ENCODE results near the gene IRF4. TPM values are rescaled to one million over a fixed set of nuclear protein-coding genes. Genes with fewer than 3 reads are reported as not detected.

The IRF4 gene
- total and polyA plus RNA-seq, 4 donors = 0.85 to 5.0 (median 2.9) TPM

DNA sequence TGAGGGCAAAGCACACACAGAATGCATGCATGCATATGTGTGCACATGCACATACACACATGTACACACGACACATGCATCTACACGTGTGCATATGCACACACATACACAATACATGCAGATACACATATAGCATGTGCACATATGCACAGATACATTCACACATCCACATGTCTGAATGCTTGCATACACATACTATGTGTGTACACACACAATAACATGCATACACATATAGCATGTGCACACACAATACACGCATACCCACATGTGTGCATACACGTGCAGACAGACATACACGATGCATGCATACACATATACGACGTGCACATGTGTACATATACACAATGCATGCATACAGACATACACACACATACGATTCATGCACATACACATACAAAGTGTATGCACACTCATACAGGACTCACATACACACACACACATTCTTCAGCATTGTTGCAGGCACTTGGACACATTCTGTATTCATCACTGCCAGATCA, 24.2 kb upstream of the IRF4 start:
- no peaks in the 10 kb centered on the region for H3K36me3 ChIP-seq (ENCODE audit: control insufficient read depth in 4 of 4, insufficient read depth in 4 of 4, low read length in 4 of 4)
- ATAC-seq (ENCODE audit: insufficient read depth, low FRiP score) (peak; percentile 13), DNase-seq (no peak)
- H3K9me3 ChIP-seq (ENCODE audit: control insufficient read depth in 4 of 4, insufficient read depth in 3 of 4, low read length in 3 of 4) = peaks cover 0 to 17% (median 2%) of the 10 kb centered on the region in 4 donors
- TF ChIP-seq, protein P1, sequence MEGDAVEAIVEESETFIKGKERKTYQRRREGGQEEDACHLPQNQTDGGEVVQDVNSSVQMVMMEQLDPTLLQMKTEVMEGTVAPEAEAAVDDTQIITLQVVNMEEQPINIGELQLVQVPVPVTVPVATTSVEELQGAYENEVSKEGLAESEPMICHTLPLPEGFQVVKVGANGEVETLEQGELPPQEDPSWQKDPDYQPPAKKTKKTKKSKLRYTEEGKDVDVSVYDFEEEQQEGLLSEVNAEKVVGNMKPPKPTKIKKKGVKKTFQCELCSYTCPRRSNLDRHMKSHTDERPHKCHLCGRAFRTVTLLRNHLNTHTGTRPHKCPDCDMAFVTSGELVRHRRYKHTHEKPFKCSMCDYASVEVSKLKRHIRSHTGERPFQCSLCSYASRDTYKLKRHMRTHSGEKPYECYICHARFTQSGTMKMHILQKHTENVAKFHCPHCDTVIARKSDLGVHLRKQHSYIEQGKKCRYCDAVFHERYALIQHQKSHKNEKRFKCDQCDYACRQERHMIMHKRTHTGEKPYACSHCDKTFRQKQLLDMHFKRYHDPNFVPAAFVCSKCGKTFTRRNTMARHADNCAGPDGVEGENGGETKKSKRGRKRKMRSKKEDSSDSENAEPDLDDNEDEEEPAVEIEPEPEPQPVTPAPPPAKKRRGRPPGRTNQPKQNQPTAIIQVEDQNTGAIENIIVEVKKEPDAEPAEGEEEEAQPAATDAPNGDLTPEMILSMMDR (IDR thresholded peaks at IDR 0.05; ENCODE audit: control extremely low read depth, extremely low read depth) = no peak
- H3K27ac ChIP-seq (ENCODE audit: low read depth in 1 of 2, low read length in 1 of 2) = no peak overlapping the region
- no peak overlapping the region for H3K4me3 ChIP-seq
- H3K9ac ChIP-seq (ENCODE audit: insufficient read depth in 1 of 2, low read length in 2 of 2) = no peak overlapping the region
- H3K4me1 ChIP-seq (ENCODE audit: control insufficient read depth in 5 of 5, insufficient read depth in 5 of 5, low read length in 5 of 5) = no peaks in the 10 kb centered on the region
- 87 to 88% methylated on average over 8 of the region's 8 CpGs for WGBS, 2 donors
- peaks cover 0 to 7% (median 5%) of the 10 kb centered on the region in 3 donors for H3K27me3 ChIP-seq (ENCODE audit: control insufficient read depth in 3 of 3, insufficient read depth in 3 of 3, low read length in 2 of 3)

DNA sequence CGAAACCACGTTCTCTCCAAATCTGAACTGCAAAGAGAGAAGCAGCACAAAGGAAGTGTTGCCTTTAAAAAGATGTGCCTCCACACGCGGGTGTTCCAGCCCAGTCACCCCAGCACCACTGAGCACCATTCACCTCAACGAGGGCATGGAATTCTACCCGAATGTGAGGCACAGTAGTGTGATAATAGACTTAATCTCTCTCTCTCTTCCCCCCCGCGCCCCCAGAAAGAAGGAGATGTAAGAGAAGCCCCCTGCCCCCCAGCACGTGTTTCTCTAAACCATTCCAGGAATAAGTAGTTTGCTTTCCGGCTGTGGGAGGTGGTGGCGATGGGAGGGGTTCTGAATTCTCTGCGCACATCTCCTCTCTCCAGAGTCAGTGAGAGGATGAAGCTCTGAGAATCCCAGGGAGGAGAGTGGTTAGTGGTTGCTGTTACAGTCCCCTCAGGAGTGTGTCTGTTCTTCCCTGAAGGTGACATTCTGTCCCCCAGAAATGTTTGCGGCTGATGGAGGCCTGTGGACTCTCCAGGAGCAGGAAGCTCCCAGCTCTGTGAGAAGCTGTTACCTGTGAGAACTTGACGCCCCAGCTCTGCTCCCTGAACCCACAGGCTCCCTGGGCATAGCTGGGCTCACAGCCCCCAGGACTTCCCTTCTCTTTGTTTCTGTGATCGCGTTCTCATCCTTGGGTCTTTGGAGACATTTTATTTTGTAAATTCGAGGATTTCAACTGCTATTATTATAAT, 23.5 kb upstream of the IRF4 start:
- H3K9me3 ChIP-seq (ENCODE audit: control insufficient read depth in 4 of 4, insufficient read depth in 3 of 4, low read length in 3 of 4) = peaks cover 0 to 17% (median 2%) of the 10 kb centered on the region in 4 donors
- H3K9ac ChIP-seq (ENCODE audit: insufficient read depth in 1 of 2, low read length in 2 of 2) = no peak overlapping the region
- peaks cover 0 to 3% (median 0%) of the 10 kb centered on the region in 5 donors for H3K4me1 ChIP-seq (ENCODE audit: control insufficient read depth in 5 of 5, insufficient read depth in 5 of 5, low read length in 5 of 5)
- DNase-seq = no peak
- no peaks in the 10 kb centered on the region for H3K36me3 ChIP-seq (ENCODE audit: control insufficient read depth in 4 of 4, insufficient read depth in 4 of 4, low read length in 4 of 4)
- peaks cover 0 to 7% (median 5%) of the 10 kb centered on the region in 3 donors for H3K27me3 ChIP-seq (ENCODE audit: control insufficient read depth in 3 of 3, insufficient read depth in 3 of 3, low read length in 2 of 3)
- H3K27ac ChIP-seq (ENCODE audit: low read depth in 1 of 2, low read length in 1 of 2) = no peak overlapping the region
- TF ChIP-seq, protein P1 (IDR thresholded peaks at IDR 0.05; ENCODE audit: control extremely low read depth, extremely low read depth) = no peak
- ATAC-seq (ENCODE audit: insufficient read depth, low FRiP score) = no peak
- WGBS, 2 donors = 73 to 80% methylated on average over 17 of the region's 17 CpGs
- H3K4me3 ChIP-seq = no peak overlapping the region

DNA sequence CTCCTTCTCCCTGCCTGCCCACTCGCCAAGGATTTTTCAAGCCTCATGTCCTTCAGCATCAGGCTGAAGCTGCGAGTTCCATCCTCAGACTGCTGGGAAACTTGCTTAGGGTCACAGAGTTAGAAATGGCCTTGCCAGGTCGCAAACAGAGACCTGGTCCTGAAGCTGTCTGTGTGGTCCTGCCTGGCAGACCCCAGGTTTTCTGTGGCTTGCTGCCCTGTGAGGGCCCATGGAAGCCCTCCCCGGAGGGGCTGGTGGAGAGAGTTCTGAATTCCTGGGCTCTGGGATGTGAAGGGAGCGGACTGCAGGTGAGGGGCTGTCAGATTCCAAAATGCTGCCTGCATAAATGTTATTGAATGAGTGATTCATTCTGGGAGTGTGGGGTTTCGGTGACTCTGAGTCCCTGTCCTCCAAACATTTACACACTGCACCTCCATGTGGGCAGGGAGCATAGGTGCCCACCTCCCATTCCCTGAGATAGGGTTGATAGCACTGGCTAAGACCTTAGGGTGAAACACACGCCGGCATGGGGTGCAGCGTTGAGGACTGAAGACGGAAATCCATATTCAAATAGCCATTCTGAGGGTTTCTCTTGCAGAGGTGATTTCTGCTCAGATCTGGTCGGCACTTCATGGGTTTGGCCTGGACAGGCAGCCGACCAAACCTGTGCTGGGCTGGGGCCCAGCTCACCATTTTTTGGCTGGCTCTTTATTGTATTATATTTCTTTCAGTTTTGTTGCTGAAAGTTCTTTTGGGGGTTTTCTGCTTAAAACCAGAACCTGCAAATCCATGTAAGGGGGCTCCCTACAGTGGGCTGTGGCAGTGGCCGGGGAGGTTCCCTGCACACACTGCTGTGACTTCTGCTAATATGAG, 21.8 kb upstream of the IRF4 start:
- WGBS, 2 donors = 87 to 89% methylated on average over 13 of the region's 13 CpGs
- H3K9ac ChIP-seq (ENCODE audit: insufficient read depth in 1 of 2, low read length in 2 of 2) = no peak overlapping the region
- H3K9me3 ChIP-seq (ENCODE audit: control insufficient read depth in 4 of 4, insufficient read depth in 3 of 4, low read length in 3 of 4) = peaks cover 0 to 13% (median 2%) of the 10 kb centered on the region in 4 donors
- peaks cover 0 to 7% (median 5%) of the 10 kb centered on the region in 3 donors for H3K27me3 ChIP-seq (ENCODE audit: control insufficient read depth in 3 of 3, insufficient read depth in 3 of 3, low read length in 2 of 3)
- DNase-seq (no peak), ATAC-seq (ENCODE audit: insufficient read depth, low FRiP score) (no peak)
- H3K4me3 ChIP-seq = no peak overlapping the region
- H3K36me3 ChIP-seq (ENCODE audit: control insufficient read depth in 4 of 4, insufficient read depth in 4 of 4, low read length in 4 of 4) = no peaks in the 10 kb centered on the region
- no peak overlapping the region for H3K27ac ChIP-seq (ENCODE audit: low read depth in 1 of 2, low read length in 1 of 2)
- TF ChIP-seq, protein P1 (IDR thresholded peaks at IDR 0.05; ENCODE audit: control extremely low read depth, extremely low read depth) = no peak
- peaks cover 0 to 13% (median 6%) of the 10 kb centered on the region in 5 donors for H3K4me1 ChIP-seq (ENCODE audit: control insufficient read depth in 5 of 5, insufficient read depth in 5 of 5, low read length in 5 of 5)

Measured in lung (tissue), 12 donors.